HepG2 (cell line): ENCODE results near the gene UCK2. TPM values are rescaled to one million over a fixed set of nuclear protein-coding genes. Genes with fewer than 3 reads are reported as not detected.

Experiments used
- ATAC-seq: fragments of 200-7000 bp; cut with Tn5 transposase; 3 replicates; pipeline ENCODE4 v1.9.1; 2020; ENCODE audit warnings: mild to moderate bottlenecking, moderate library complexity
- BruUV-seq: library from RNA; stranded (reverse); fragments of 400-500 nt; replicated peaks from 2 replicates; lab custom pipeline; 2021; lab: Mats Ljungman, UMichigan
- CTCF ChIA-PET: fragments of 300-600 bp; formaldehyde crosslinking; extraction: SDS; loops from one replicate; lab custom pipeline; 2021; ENCODE audit warnings: low total read pairs, inconsistent platforms, low intra/inter-chr PET ratio; lab: Yijun Ruan, JAX
- POLR2A ChIA-PET: fragments of 350-600 bp; sonication (Branson Sonifier 250); formaldehyde crosslinking; loops from one replicate; lab custom pipeline; 2020; ENCODE audit warnings: antibody characterized with exemption, inconsistent platforms; lab: Yijun Ruan, JAX
- DNase-seq: peaks from one replicate; pipeline ENCODE4 v3.0.0-alpha.2; 2015; ENCODE audit warnings: low spot score
- FAIRE-seq: peaks from 3 replicates; lab custom pipeline; 2011; peaks lifted over from hg19 to GRCh38; lab: Jason Lieb, UNC
- H2AFZ ChIP-seq: one replicate; pipeline ENCODE4 v1.6.1; 2011; ENCODE audit warnings: low read length, inconsistent platforms
- H3K27ac ChIP-seq: fragments of 300-600 bp; 3 replicates; pipeline ENCODE4 v1.8.0; 2011; ENCODE audit warnings: mixed run types, mild to moderate bottlenecking, mixed read lengths, low read length, inconsistent platforms; ENCODE audit not compliant: insufficient read depth; ENCODE audit errors: extremely low read length
- H3K27me3 ChIP-seq, 2 experiments: fragments of 200-600 bp in 1 of 2; 2 replicates in 1 of 2; 3 replicates in 1 of 2; pipeline versions ENCODE4 v1.6.0 to v1.8.0; 2011; ENCODE audit warnings: low read length in 2 of 2, mild to moderate bottlenecking in 2 of 2, moderate library complexity in 2 of 2, inconsistent platforms in 1 of 2; ENCODE audit not compliant: insufficient read depth in 2 of 2, control insufficient read depth in 1 of 2
- H3K36me3 ChIP-seq, 2 experiments: fragments of 200-600 bp in 1 of 2; replicated peaks in 1 of 2; 2 replicates in 1 of 2; 3 replicates in 1 of 2; pipeline versions ENCODE4 v1.5.1 to v1.8.0; 2011; ENCODE audit warnings: low read length in 2 of 2, inconsistent platforms in 1 of 2; ENCODE audit not compliant: insufficient read depth in 2 of 2, control insufficient read depth in 1 of 2
- H3K4me1 ChIP-seq: 2 replicates; pipeline ENCODE4 v1.5.1; 2012; ENCODE audit warnings: low read length, inconsistent platforms; ENCODE audit not compliant: insufficient read depth
- H3K4me2 ChIP-seq: 2 replicates; pipeline ENCODE4 v1.6.0; 2011; ENCODE audit warnings: low read depth, low read length, inconsistent platforms
- H3K4me3 ChIP-seq, 3 experiments: fragments of 200-600 bp in 1 of 3; sonication (generic), shearing (Covaris generic) in 1 of 3; replicated peaks in 1 of 3; 2 replicates each; pipeline ENCODE4 v1.5.1; 2011 to 2016; ENCODE audit warnings: low read length in 3 of 3, inconsistent platforms in 2 of 3, low read depth in 2 of 3, mild to moderate bottlenecking in 2 of 3, control low read depth in 1 of 3, mixed read lengths in 1 of 3; ENCODE audit not compliant: insufficient read depth in 1 of 3
- H3K79me2 ChIP-seq: one replicate; pipeline ENCODE4 v1.6.1; 2011; ENCODE audit warnings: low read length, inconsistent platforms; ENCODE audit not compliant: insufficient read depth
- H3K9ac ChIP-seq: 2 replicates; pipeline ENCODE4 v1.6.0; 2011; ENCODE audit warnings: mild to moderate bottlenecking, low read depth, low read length, inconsistent platforms; ENCODE audit not compliant: insufficient read depth
- H3K9me3 ChIP-seq: 2 replicates; pipeline ENCODE4 v1.5.1; 2012; ENCODE audit warnings: mild to moderate bottlenecking, low read length
- H4K20me1 ChIP-seq: 2 replicates; pipeline ENCODE4 v1.6.0; 2011; ENCODE audit warnings: inconsistent platforms, mild to moderate bottlenecking, low read length, moderate library complexity; ENCODE audit not compliant: insufficient read depth
- BRD4 ChIP-seq: sonication (generic); formaldehyde crosslinking; IDR thresholded peaks from 2 replicates; pipeline ENCODE4 v1.4.0; 2020; ENCODE audit warnings: missing genetic modification reagents
- FOXP4 ChIP-seq: sonication (generic); formaldehyde crosslinking; IDR thresholded peaks from 2 replicates; pipeline ENCODE4 v1.4.0; 2020; ENCODE audit warnings: missing genetic modification reagents
- MIER2 ChIP-seq: IDR thresholded peaks from 2 replicates; pipeline ENCODE4 v1.6.1; 2016; ENCODE audit warnings: missing biosample characterization, missing genetic modification reagents
- SPEN ChIP-seq: sonication (generic); formaldehyde crosslinking; IDR thresholded peaks from 2 replicates; pipeline ENCODE4 v1.5.1; 2020; ENCODE audit warnings: low read depth, mild to moderate bottlenecking, missing genetic modification reagents
- ZBTB39 ChIP-seq: sonication (generic); formaldehyde crosslinking; IDR thresholded peaks from 2 replicates; pipeline ENCODE4 v1.5.0; 2020; ENCODE audit warnings: missing genetic modification reagents
- ZNF17 ChIP-seq: sonication (generic); formaldehyde crosslinking; IDR thresholded peaks from 2 replicates; pipeline ENCODE4 v1.5.0; 2020; ENCODE audit warnings: mild to moderate bottlenecking, missing genetic modification reagents
- WGBS: methylation state at CpG from one replicate; pipeline ENCODE4 v1.1.6; 2017; ENCODE audit warnings: low lambda C conversion rate; 5-methylcytosine and 5-hydroxymethylcytosine counted together
- in situ Hi-C: cut with HindIII; loops from 2 replicates; pipeline ENCODE4 v1.10.0; 2017; ENCODE audit warnings: low pct_unique_long_range_greater_than_20kb; ENCODE audit not compliant: extremely low pct_ligation_motif_present
- intact Hi-C: fragments of 100-400 bp; cut with micrococcal nuclease; formaldehyde crosslinking; loops from one replicate; pipeline ENCODE4 v1.10.0; 2022; ENCODE audit not compliant: unreplicated experiment
- polyA plus RNA-seq, 8 experiments: library from polyadenylated mRNA; depleted of rRNA in 3 of 8; stranded (reverse) in 7 of 8; unstranded in 1 of 8; fragments of >200 nt; fragmentation: Illumina TruSeq in 4 of 8; extraction: Trizol in 4 of 8; gene quantifications; 2 replicates each; pipeline versions ENCODE4 v1.2.1 to v1.2.3, GENCODE V29; 2011 to 2016; ENCODE audit warnings: low read depth in 4 of 8, missing spikeins in 1 of 8, mixed read lengths in 1 of 8; ENCODE audit not compliant: insufficient read depth in 1 of 8
- total RNA-seq, 5 experiments: library from RNA; depleted of rRNA; stranded (reverse); fragments of >200 nt; fragmentation: Illumina TruSeq; extraction: Trizol; gene quantifications; 2 replicates each; pipeline ENCODE4 v1.2.3, GENCODE V29; 2016; ENCODE audit warnings: low read depth in 1 of 5

Gene UCK2
- total and polyA plus RNA-seq, 2 of the 13 experiments (the other 11 are each of a cell fraction or from before 2014, with no cell fraction given) = 64.3 to 78.0 TPM

- TF ChIP-seq ZBTB39 = no peak
- TF ChIP-seq FOXP4 = no peak
- TF ChIP-seq ZNF17 (CRISPR knock-in tag) = no peak
- no peak for TF ChIP-seq MIER2 (CRISPR knock-in tag)
- TF ChIP-seq SPEN (CRISPR knock-in tag) = no peak
- TF ChIP-seq BRD4 (CRISPR knock-in tag) = no peak
- TF ChIP-seq, all 625 proteins: peak for 0
- ChIA-PET CTCF (no interaction called here), POLR2A (no interaction called here)
- intact Hi-C loops (no loop called here), in situ Hi-C loops (no loop called here)
- Histone ChIP-seq H4K20me1 (peaks cover 21% of the 10 kb centered on the region), H3K9me3 (no peaks in the 10 kb centered on the region), H3K27me3 (no peaks in the 10 kb centered on the region), H3K27ac (no peak overlapping the region), H3K36me3 (peaks cover 0 to 3% of the 10 kb centered on the region in 2 experiments; a peak in 1 of 5 replicates), H3K4me1 (peaks cover 31% of the 10 kb centered on the region), H3K79me2 (peaks cover 93% of the 10 kb centered on the region), H3K4me3 (no peak overlapping the region), H3K4me2 (no peak overlapping the region), H2AFZ (no peak overlapping the region), H3K9ac (no peak overlapping the region)
- WGBS = 94% methylated on average over 2 of the region's 2 CpGs
- no peak for FAIRE-seq
- ATAC-seq = no peak
- BruUV-seq = no TSS peak
- DNase-seq = no peak
Measured at GRCh38 chr1:165863346-165863745, 35.9 kb downstream of the UCK2 start.
